Testis (tissue), 2 donors: ENCODE data around the gene NEK8.
A peak's percentile ranks its signal among the peaks of the same experiment; 100 is the strongest.

ENCODE experiments used
- CTCF ChIP-seq, 3 experiments: fragments of 450-650 bp in 2 of 3; fragments of 200-600 bp in 1 of 3; sonication (generic) in 1 of 3; IDR thresholded peaks; one replicate each; pipeline ENCODE4 v1.5.1; 2016 to 2019; ENCODE audit warnings: antibody characterized with exemption in 3 of 3, mild to moderate bottlenecking in 2 of 3, moderate library complexity in 1 of 3
- POLR2A ChIP-seq: fragments of 450-650 bp; IDR thresholded peaks from one replicate; pipeline ENCODE4 v1.6.1; 2017; ENCODE audit warnings: antibody characterized with exemption, mild to moderate bottlenecking, moderate library complexity

GRCh38 chr17:28743243-28744103 lies 14.9 kb downstream of the NEK8 start, which contains the start of gene TRAF4:
- TF ChIP-seq CTCF (IDR thresholded peaks at IDR 0.05), result peak in 2 of 3 experiments; percentile 4 to 60
- TF ChIP-seq POLR2A, result peak; percentile 68
